Testis (tissue), 2 donors: Measurements from ENCODE around the gene DPP6.
"Not testable (repeated sequence)": the region's sequence is repeated elsewhere in the genome, so short reads cannot be mapped to it uniquely, and the experiment has no call there.

Source experiments
- POLR2A ChIP-seq: fragments of 450-650 bp; IDR thresholded peaks from one replicate; pipeline ENCODE4 v1.6.1; 2017; ENCODE audit warnings: antibody characterized with exemption, mild to moderate bottlenecking, moderate library complexity
- TF ChIP-seq, protein P1 (sequence below), 3 experiments: fragments of 450-650 bp in 2 of 3; fragments of 200-600 bp in 1 of 3; sonication (generic) in 1 of 3; IDR thresholded peaks; one replicate each; pipeline ENCODE4 v1.5.1; 2016 to 2019; ENCODE audit warnings: antibody characterized with exemption in 3 of 3, mild to moderate bottlenecking in 2 of 3, moderate library complexity in 1 of 3

DNA sequence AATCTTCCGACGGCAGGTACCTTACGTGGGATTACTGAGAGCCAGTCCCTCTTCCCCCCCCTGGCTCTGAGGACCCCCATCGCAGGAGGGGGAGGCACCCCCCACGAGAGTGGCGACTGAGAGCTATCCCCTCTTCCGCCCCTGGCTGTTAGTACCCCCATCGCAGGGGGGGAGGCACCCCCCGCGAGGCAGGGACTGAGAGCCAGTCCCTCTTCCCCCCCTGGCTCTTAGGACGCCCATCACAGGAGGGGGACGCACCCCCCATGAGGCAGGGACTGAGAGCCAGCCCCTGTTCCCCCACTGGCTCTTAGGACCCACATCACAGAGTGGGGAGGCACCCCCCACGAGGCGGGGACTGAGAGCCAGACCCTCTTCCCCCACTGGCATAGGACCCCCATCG lies 8.4 kb downstream of the DPP6 start:
- TF ChIP-seq, protein P1, sequence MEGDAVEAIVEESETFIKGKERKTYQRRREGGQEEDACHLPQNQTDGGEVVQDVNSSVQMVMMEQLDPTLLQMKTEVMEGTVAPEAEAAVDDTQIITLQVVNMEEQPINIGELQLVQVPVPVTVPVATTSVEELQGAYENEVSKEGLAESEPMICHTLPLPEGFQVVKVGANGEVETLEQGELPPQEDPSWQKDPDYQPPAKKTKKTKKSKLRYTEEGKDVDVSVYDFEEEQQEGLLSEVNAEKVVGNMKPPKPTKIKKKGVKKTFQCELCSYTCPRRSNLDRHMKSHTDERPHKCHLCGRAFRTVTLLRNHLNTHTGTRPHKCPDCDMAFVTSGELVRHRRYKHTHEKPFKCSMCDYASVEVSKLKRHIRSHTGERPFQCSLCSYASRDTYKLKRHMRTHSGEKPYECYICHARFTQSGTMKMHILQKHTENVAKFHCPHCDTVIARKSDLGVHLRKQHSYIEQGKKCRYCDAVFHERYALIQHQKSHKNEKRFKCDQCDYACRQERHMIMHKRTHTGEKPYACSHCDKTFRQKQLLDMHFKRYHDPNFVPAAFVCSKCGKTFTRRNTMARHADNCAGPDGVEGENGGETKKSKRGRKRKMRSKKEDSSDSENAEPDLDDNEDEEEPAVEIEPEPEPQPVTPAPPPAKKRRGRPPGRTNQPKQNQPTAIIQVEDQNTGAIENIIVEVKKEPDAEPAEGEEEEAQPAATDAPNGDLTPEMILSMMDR (IDR thresholded peaks at IDR 0.05), result not testable (repeated sequence)
- not testable (repeated sequence) for TF ChIP-seq POLR2A
